ENCODE results near the gene SETD1B. TPM values are rescaled to one million over a fixed set of nuclear protein-coding genes. Genes with fewer than 3 reads are reported as not detected.

SETD1B gene
- total RNA-seq, 6 experiments from 2014 or later = 3.7 to 20.0 (median 9.3) TPM

- Histone ChIP-seq H3K27me3 (no peaks in the 10 kb centered on the region), H3K4me3 (no peak overlapping the region), H3K4me1 (peaks cover 0 to 33% (median 13%) of the 10 kb centered on the region in 4 donors), H3K27ac (no peak overlapping the region), H3K36me3 (peaks cover 9 to 66% (median 41%) of the 10 kb centered on the region in 4 donors), H3K9me3 (no peaks in the 10 kb centered on the region)
- intact Hi-C loops (cut with DNase I) = loop anchor here in 1 of 2 donors (10.0 kb wide), 1 partner anchor 80 kb away; no protein-coding TSS in a partner anchor
- WGBS (ENCODE audit: insufficient coverage, low coverage, low lambda C conversion rate, missing lambda C conversion rate) = 93% methylated on average over 8 of the region's 8 CpGs
- DNase-seq (no peak), ATAC-seq (no peak)
- no peak for TF ChIP-seq CTCF (IDR thresholded peaks at IDR 0.05)
- no peak for TF ChIP-seq POLR2A (IDR thresholded peaks at IDR 0.05)
Observed at GRCh38 chr12:121815263-121815662, 11.5 kb downstream of the SETD1B start.

- 93% methylated on average over 14 of the region's 47 CpGs for WGBS (ENCODE audit: insufficient coverage, low coverage, low lambda C conversion rate, missing lambda C conversion rate)
- peak in 1 of 3 donors; percentile 55 for DNase-seq
- Histone ChIP-seq H3K36me3 (peaks cover 10 to 75% (median 45%) of the 10 kb centered on the region in 4 donors), H3K27ac (no peak overlapping the region), H3K4me3 (no peak overlapping the region), H3K27me3 (no peaks in the 10 kb centered on the region), H3K9me3 (no peaks in the 10 kb centered on the region), H3K4me1 (peaks cover 0 to 16% (median 5%) of the 10 kb centered on the region in 4 donors)
- intact Hi-C loops (cut with DNase I) = loop anchor here in 1 of 2 donors (10.0 kb wide), 1 partner anchor 78 kb away; no protein-coding TSS in a partner anchor
- ATAC-seq = no peak
- TF ChIP-seq POLR2A (IDR thresholded peaks at IDR 0.05) = no peak
- no peak for TF ChIP-seq CTCF (IDR thresholded peaks at IDR 0.05)
Observed at GRCh38 chr12:121816925-121817647, 13.3 kb downstream of the SETD1B start.

- intact Hi-C loops (cut with DNase I) = loop anchor here in 1 of 2 donors (10.0 kb wide), 1 partner anchor 77 kb away; no protein-coding TSS in a partner anchor
Observed at GRCh38 chr12:121817648-121818043, 13.8 kb downstream of the SETD1B start.

More at GRCh38 chr12:121817648-121818043, 13.8 kb downstream of the SETD1B start:
- ATAC-seq (no peak), DNase-seq (no peak)
- Histone ChIP-seq H3K27me3 (no peaks in the 10 kb centered on the region), H3K36me3 (peaks cover 15 to 80% (median 47%) of the 10 kb centered on the region in 4 donors), H3K4me1 (peaks cover 0 to 11% (median 2%) of the 10 kb centered on the region in 4 donors), H3K9me3 (no peaks in the 10 kb centered on the region), H3K4me3 (no peak overlapping the region), H3K27ac (no peak overlapping the region)
- TF ChIP-seq POLR2A (IDR thresholded peaks at IDR 0.05) = no peak
- TF ChIP-seq CTCF (IDR thresholded peaks at IDR 0.05) = no peak
- WGBS (ENCODE audit: insufficient coverage, low coverage, low lambda C conversion rate, missing lambda C conversion rate) = 94% methylated on average over 3 of the region's 18 CpGs
